Activated CD4-positive, alpha-beta T cell treated with anti-CD3 and anti-CD28 coated beads for 36 hours (primary cell): Measurements from ENCODE around the gene SCN1B. TPM values are rescaled to one million over a fixed set of nuclear protein-coding genes. Genes with fewer than 3 reads are reported as not detected.

Source experiments
- ATAC-seq: fragments of 200-7000 bp; cut with Tn5 transposase; one replicate; pipeline ENCODE4 v1.10.0; 2021; ENCODE audit warnings: mild to moderate bottlenecking, moderate library complexity
- CTCF ChIA-PET: fragments of 350-600 bp; sonication (Branson Sonifier 250); formaldehyde crosslinking; loops from one replicate; lab custom pipeline; 2021; ENCODE audit warnings: antibody characterized with exemption; lab: Charles Lee
- POLR2A ChIA-PET: fragments of 350-600 bp; sonication (Branson Sonifier 250); formaldehyde crosslinking; loops from one replicate; lab custom pipeline; 2021; ENCODE audit warnings: antibody characterized with exemption, inconsistent platforms; lab: Charles Lee
- DNase-seq: peaks from one replicate; pipeline ENCODE4 v3.0.0-alpha.2; 2020
- H3K27ac Mint-ChIP-seq: one replicate; pipeline ENCODE4 v1.8.0; 2021; ENCODE audit warnings: mixed read lengths
- H3K27me3 Mint-ChIP-seq: one replicate; pipeline ENCODE4 v1.8.0; 2021; ENCODE audit warnings: mixed read lengths
- H3K36me3 Mint-ChIP-seq: one replicate; pipeline ENCODE4 v1.8.0; 2021; ENCODE audit warnings: low read depth, mixed read lengths
- H3K4me1 Mint-ChIP-seq: one replicate; pipeline ENCODE4 v1.8.0; 2021; ENCODE audit warnings: mixed read lengths
- H3K4me3 Mint-ChIP-seq: one replicate; pipeline ENCODE4 v1.8.0; 2021; ENCODE audit warnings: mild to moderate bottlenecking, moderate library complexity, mixed read lengths
- H3K9me3 Mint-ChIP-seq: one replicate; pipeline ENCODE4 v1.8.0; 2021; ENCODE audit warnings: low read depth, mixed read lengths
- intact Hi-C, 2 experiments: fragments of 100-400 bp; cut with DNase I in 1 of 2; cut with micrococcal nuclease in 1 of 2; formaldehyde crosslinking; loops; one replicate each; pipeline versions ENCODE4 v1.14.2 to v1.15.1; 2022 to 2024; cut with DNase I, micrococcal nuclease
- total RNA-seq, 2 experiments: library from RNA; stranded (reverse); gene quantifications; one replicate each; pipeline ENCODE4 v1.2.3, GENCODE V29; 2021

The SCN1B gene
- total RNA-seq, 2 experiments from 2014 or later = 1.3 to 1.6 TPM

GRCh38 chr19:35038623-35039512, 8.6 kb downstream of the SCN1B start:
- ATAC-seq = peak; percentile 21
- Mint-ChIP-seq H3K27me3 (peaks cover 4% of the 10 kb centered on the region), H3K9me3 (no peaks in the 10 kb centered on the region), H3K27ac (no peak overlapping the region), H3K36me3 (no peaks in the 10 kb centered on the region), H3K4me3 (no peak overlapping the region), H3K4me1 (peaks cover 13% of the 10 kb centered on the region)
- intact Hi-C loops = no loop called here
- no peak for DNase-seq
- POLR2A ChIA-PET = interaction anchor here (0.5 to 0.7 kb wide), 2 partner anchors 102 to 143 kb away, joined by 4 to 5 read pairs; no protein-coding TSS in a partner anchor
- CTCF ChIA-PET = interaction anchor here (1.1 to 1.9 kb wide), 3 partner anchors 10 to 28 kb away, joined by 4 to 8 read pairs (median 5); no protein-coding TSS in a partner anchor

GRCh38 chr19:35039881-35040825, 9.9 kb downstream of the SCN1B start:
- Mint-ChIP-seq H3K9me3 (no peaks in the 10 kb centered on the region), H3K27me3 (peaks cover 4% of the 10 kb centered on the region), H3K4me1 (peaks cover 19% of the 10 kb centered on the region), H3K36me3 (no peaks in the 10 kb centered on the region), H3K27ac (peak overlapping the region; percentile 9), H3K4me3 (peak overlapping the region; percentile 50)
- CTCF ChIA-PET = no interaction called here
- DNase-seq (no peak), ATAC-seq (peak; percentile 15)
- POLR2A ChIA-PET = no interaction called here
- intact Hi-C loops = no loop called here

- Mint-ChIP-seq H3K4me3 (peak overlapping the region; percentile 50), H3K4me1 (peaks cover 27% of the 10 kb centered on the region), H3K9me3 (no peaks in the 10 kb centered on the region), H3K27ac (peak overlapping the region; percentile 9), H3K36me3 (no peaks in the 10 kb centered on the region), H3K27me3 (peaks cover 4% of the 10 kb centered on the region)
- intact Hi-C loops = no loop called here
- DNase-seq = peak; percentile 59
- peak; percentile 11 for ATAC-seq
- ChIA-PET CTCF (no interaction called here), POLR2A (no interaction called here)
These were observed 10.7 kb downstream of the SCN1B start for GRCh38 chr19:35040826-35041547.

- Mint-ChIP-seq H3K4me3 (peak within 1 kb of the TSS; percentile 50), H3K27me3 (peaks cover 4% of the 10 kb centered on the region), H3K4me1 (peaks cover 27% of the 10 kb centered on the region), H3K36me3 (no peaks in the 10 kb centered on the region), H3K27ac (peak within 1 kb of the TSS; percentile 9), H3K9me3 (no peaks in the 10 kb centered on the region)
- ATAC-seq (no peak), DNase-seq (no peak)
- intact Hi-C loops = no loop called here
- CTCF ChIA-PET = interaction anchor here (0.8 kb wide), 1 partner anchor 13 kb away, joined by 3 read pairs; no protein-coding TSS in a partner anchor
- POLR2A ChIA-PET = no interaction called here
These were observed 11.3 kb downstream of the SCN1B start, which contains the start of gene HPN for GRCh38 chr19:35041548-35042055. Gene HPN (plus strand): TSS chr19:35041721. CDS start chr19:35042507, 786 bp downstream.

GRCh38 chr19:35042056-35042730, 11.9 kb downstream of the SCN1B start:
- POLR2A ChIA-PET = no interaction called here
- intact Hi-C loops = no loop called here
- DNase-seq = no peak
- H3K36me3 Mint-ChIP-seq = no peaks in the 10 kb centered on the region
- no peak overlapping the region for H3K27ac Mint-ChIP-seq
- H3K9me3 Mint-ChIP-seq = no peaks in the 10 kb centered on the region
- H3K27me3 Mint-ChIP-seq = peaks cover 4% of the 10 kb centered on the region
- no peak for ATAC-seq
- no peak overlapping the region for H3K4me3 Mint-ChIP-seq
- H3K4me1 Mint-ChIP-seq = peaks cover 27% of the 10 kb centered on the region
- CTCF ChIA-PET = interaction anchor here (0.8 to 2.4 kb wide), 2 partner anchors 13 to 25 kb away, joined by 3 to 17 read pairs; no protein-coding TSS in a partner anchor

- POLR2A ChIA-PET = no interaction called here
- ATAC-seq = no peak
- CTCF ChIA-PET = interaction anchor here (0.7 to 2.4 kb wide), 9 partner anchors 9 to 105 kb away, joined by 3 to 17 read pairs (median 7); partner anchors contain the start of genes LGI4 and ZNF792
- H3K27ac Mint-ChIP-seq = no peak overlapping the region
- H3K4me3 Mint-ChIP-seq = no peak overlapping the region
- no peaks in the 10 kb centered on the region for H3K9me3 Mint-ChIP-seq
- DNase-seq = peak; percentile 4
- peaks cover 27% of the 10 kb centered on the region for H3K4me1 Mint-ChIP-seq
- H3K27me3 Mint-ChIP-seq = peaks cover 4% of the 10 kb centered on the region
- no peaks in the 10 kb centered on the region for H3K36me3 Mint-ChIP-seq
- intact Hi-C loops = no loop called here
These were observed 12.8 kb downstream of the SCN1B start for GRCh38 chr19:35042954-35043604.

- DNase-seq = no peak
- peaks cover 4% of the 10 kb centered on the region for H3K27me3 Mint-ChIP-seq
- intact Hi-C loops = loop anchor here in 1 of 2 experiments (1.0 kb wide), 3 partner anchors 46 to 173 kb away; no protein-coding TSS in a partner anchor
- H3K4me1 Mint-ChIP-seq = peaks cover 27% of the 10 kb centered on the region
- H3K9me3 Mint-ChIP-seq = no peaks in the 10 kb centered on the region
- no peaks in the 10 kb centered on the region for H3K36me3 Mint-ChIP-seq
- no peak for ATAC-seq
- ChIA-PET CTCF (interaction anchor here (0.5 to 2.4 kb wide), 34 partner anchors 9 to 1160 kb away, joined by 3 to 17 read pairs (median 4); partner anchors contain the start of genes FXYD3, GRAMD1A, LGI4 and ZNF792), POLR2A (no interaction called here)
- no peak overlapping the region for H3K27ac Mint-ChIP-seq
- no peak overlapping the region for H3K4me3 Mint-ChIP-seq
These were observed 13.6 kb downstream of the SCN1B start for GRCh38 chr19:35043906-35044305.

GRCh38 chr19:35044317-35045117, 14.2 kb downstream of the SCN1B start:
- ChIA-PET POLR2A (no interaction called here), CTCF (interaction anchor here (0.5 to 2.4 kb wide), 32 partner anchors 8 to 1160 kb away, joined by 3 to 17 read pairs (median 4); partner anchors contain the start of genes FXYD3, GRAMD1A, LGI4 and ZNF30)
- ATAC-seq (no peak), DNase-seq (peak; percentile 79)
- no peaks in the 10 kb centered on the region for H3K9me3 Mint-ChIP-seq
- H3K27ac Mint-ChIP-seq = no peak overlapping the region
- no peak overlapping the region for H3K4me3 Mint-ChIP-seq
- H3K27me3 Mint-ChIP-seq = peaks cover 4% of the 10 kb centered on the region
- H3K36me3 Mint-ChIP-seq = no peaks in the 10 kb centered on the region
- H3K4me1 Mint-ChIP-seq = peaks cover 25% of the 10 kb centered on the region
- intact Hi-C loops = loop anchor here (1.0 to 5.0 kb wide), 4 partner anchors 46 to 173 kb away; partner anchors contain the start of genes FXYD1 (in 1 of the 2) and LGI4 (in 1 of the 2)
